ENCODE results near the gene DEPDC7.

GRCh38 chr11:32991898-32992297 lies 23.8 kb upstream of the DEPDC7 start:
- TF ChIP-seq CTCF (IDR thresholded peaks at IDR 0.05) (no peak), TCF7L2 (IDR thresholded peaks at IDR 0.05; ENCODE audit: low read depth, low read length) (no peak)

Data from Panc1 (cell line).